Memory B cell (primary cell): ENCODE results near the gene GNAI3.

Source experiments
- ATAC-seq: fragments of 150-1000 bp; cut with Tn5 transposase; 2 replicates; pipeline ENCODE4 v1.10.0; 2021; ENCODE audit warnings: low read depth, mild to moderate bottlenecking, moderate library complexity
- DNase-seq, 2 donors: peaks; one replicate each; pipeline ENCODE4 v3.0.0; 2022; ENCODE audit warnings: low spot score in 2 of 2
- H3K27ac Mint-ChIP-seq: one replicate; pipeline ENCODE4 v1.8.0; 2022; ENCODE audit warnings: mild to moderate bottlenecking, moderate library complexity, mixed read lengths
- H3K27me3 Mint-ChIP-seq: one replicate; pipeline ENCODE4 v1.8.0; 2022; ENCODE audit warnings: mixed read lengths
- H3K36me3 Mint-ChIP-seq: one replicate; pipeline ENCODE4 v1.8.0; 2022; ENCODE audit warnings: mild to moderate bottlenecking, mixed read lengths
- H3K4me1 Mint-ChIP-seq: one replicate; pipeline ENCODE4 v1.8.0; 2022; ENCODE audit warnings: mixed read lengths
- H3K4me3 Mint-ChIP-seq: one replicate; pipeline ENCODE4 v1.8.0; 2022; ENCODE audit warnings: mild to moderate bottlenecking, moderate library complexity, mixed read lengths
- H3K9me3 Mint-ChIP-seq: one replicate; pipeline ENCODE4 v1.8.0; 2022; ENCODE audit warnings: mixed read lengths

GNAI3 gene

GRCh38 chr1:109634771-109635750 is 86.6 kb downstream of the GNAI3 start:
- DNase-seq: no peak
- Mint-ChIP-seq H3K27ac (peak overlapping the region; percentile 75), H3K27me3 (peaks cover under 1% of the 10 kb centered on the region), H3K36me3 (peaks cover 6% of the 10 kb centered on the region), H3K4me3 (no peak overlapping the region), H3K9me3 (no peaks in the 10 kb centered on the region), H3K4me1 (peaks cover 14% of the 10 kb centered on the region)
- ATAC-seq: no peak

- DNase-seq: no peak
- Mint-ChIP-seq H3K4me1 (peaks cover 16% of the 10 kb centered on the region), H3K9me3 (no peaks in the 10 kb centered on the region), H3K36me3 (peaks cover 4% of the 10 kb centered on the region), H3K27ac (no peak overlapping the region), H3K4me3 (no peak overlapping the region), H3K27me3 (peaks cover 3% of the 10 kb centered on the region)
- ATAC-seq: no peak
Observed at GRCh38 chr1:109635862-109636200, 87.4 kb downstream of the GNAI3 start.

- Mint-ChIP-seq H3K36me3 (peaks cover 2% of the 10 kb centered on the region), H3K4me3 (no peak overlapping the region), H3K27ac (no peak overlapping the region), H3K27me3 (peaks cover 3% of the 10 kb centered on the region), H3K9me3 (no peaks in the 10 kb centered on the region), H3K4me1 (peaks cover 16% of the 10 kb centered on the region)
- no peak for DNase-seq
- no peak for ATAC-seq
Observed at GRCh38 chr1:109636201-109636952, 88.0 kb downstream of the GNAI3 start.

- H3K27ac Mint-ChIP-seq: no peak overlapping the region
- H3K27me3 Mint-ChIP-seq: peaks cover 3% of the 10 kb centered on the region
Observed at GRCh38 chr1:109637446-109637845, 89.0 kb downstream of the GNAI3 start.

GRCh38 chr1:109639063-109639840 is 90.8 kb downstream of the GNAI3 start:
- Mint-ChIP-seq H3K9me3 (no peaks in the 10 kb centered on the region), H3K4me3 (no peak overlapping the region), H3K27ac (no peak overlapping the region), H3K36me3 (no peaks in the 10 kb centered on the region), H3K4me1 (peaks cover 18% of the 10 kb centered on the region), H3K27me3 (peaks cover 3% of the 10 kb centered on the region)
- DNase-seq: no peak
- ATAC-seq: no peak

More at GRCh38 chr1:109637446-109637845, 89.0 kb downstream of the GNAI3 start:
- Mint-ChIP-seq H3K4me1 (peaks cover 16% of the 10 kb centered on the region), H3K4me3 (no peak overlapping the region), H3K9me3 (no peaks in the 10 kb centered on the region), H3K36me3 (no peaks in the 10 kb centered on the region)
- no peak for ATAC-seq
- DNase-seq: no peak

GRCh38 chr1:109639841-109640184 is 91.4 kb downstream of the GNAI3 start:
- Mint-ChIP-seq H3K9me3 (no peaks in the 10 kb centered on the region), H3K4me3 (no peak overlapping the region), H3K4me1 (peaks cover 12% of the 10 kb centered on the region), H3K27ac (no peak overlapping the region), H3K27me3 (peaks cover 3% of the 10 kb centered on the region), H3K36me3 (no peaks in the 10 kb centered on the region)
- ATAC-seq: no peak
- no peak for DNase-seq

GRCh38 chr1:109640285-109640865 is 92.0 kb downstream of the GNAI3 start:
- DNase-seq (peak; percentile 89 to 97), ATAC-seq (peak; percentile 65)
- Mint-ChIP-seq H3K27me3 (peaks cover 3% of the 10 kb centered on the region), H3K9me3 (no peaks in the 10 kb centered on the region), H3K36me3 (no peaks in the 10 kb centered on the region), H3K27ac (no peak overlapping the region), H3K4me3 (no peak overlapping the region), H3K4me1 (peaks cover 9% of the 10 kb centered on the region)

GRCh38 chr1:109641078-109641740 is 92.8 kb downstream of the GNAI3 start:
- Mint-ChIP-seq H3K4me1 (peaks cover 7% of the 10 kb centered on the region), H3K27ac (no peak overlapping the region), H3K27me3 (peaks cover 3% of the 10 kb centered on the region), H3K36me3 (no peaks in the 10 kb centered on the region), H3K4me3 (no peak overlapping the region), H3K9me3 (no peaks in the 10 kb centered on the region)
- DNase-seq (no peak), ATAC-seq (no peak)

GRCh38 chr1:109641861-109642260 is 93.4 kb downstream of the GNAI3 start:
- no peak for DNase-seq
- no peak overlapping the region for H3K27ac Mint-ChIP-seq
- no peaks in the 10 kb centered on the region for H3K36me3 Mint-ChIP-seq
- H3K4me1 Mint-ChIP-seq: peaks cover 7% of the 10 kb centered on the region
- no peaks in the 10 kb centered on the region for H3K9me3 Mint-ChIP-seq
- H3K27me3 Mint-ChIP-seq: peaks cover 3% of the 10 kb centered on the region
- no peak for ATAC-seq
- H3K4me3 Mint-ChIP-seq: no peak overlapping the region

- Mint-ChIP-seq H3K4me3 (no peak overlapping the region), H3K27ac (peak overlapping the region; percentile 5), H3K36me3 (no peaks in the 10 kb centered on the region)
Observed at GRCh38 chr1:109642626-109643025, 94.2 kb downstream of the GNAI3 start.

GRCh38 chr1:109643385-109644230 is 95.2 kb downstream of the GNAI3 start:
- H3K27ac Mint-ChIP-seq: no peak overlapping the region
- peaks cover 7% of the 10 kb centered on the region for H3K4me1 Mint-ChIP-seq
- peak overlapping the region; percentile 8 for H3K4me3 Mint-ChIP-seq
- H3K9me3 Mint-ChIP-seq: no peaks in the 10 kb centered on the region
- H3K36me3 Mint-ChIP-seq: no peaks in the 10 kb centered on the region
- DNase-seq (peak; percentile 83 to 91), ATAC-seq (peak; percentile 93)
- peaks cover 3% of the 10 kb centered on the region for H3K27me3 Mint-ChIP-seq

More at GRCh38 chr1:109642626-109643025, 94.2 kb downstream of the GNAI3 start:
- Mint-ChIP-seq H3K9me3 (no peaks in the 10 kb centered on the region), H3K27me3 (peaks cover 3% of the 10 kb centered on the region), H3K4me1 (peaks cover 7% of the 10 kb centered on the region)
- no peak for ATAC-seq
- no peak for DNase-seq

GRCh38 chr1:109644670-109645069 is 96.3 kb downstream of the GNAI3 start:
- Mint-ChIP-seq H3K27me3 (peaks cover 3% of the 10 kb centered on the region), H3K36me3 (no peaks in the 10 kb centered on the region), H3K4me3 (no peak overlapping the region), H3K9me3 (no peaks in the 10 kb centered on the region), H3K4me1 (peaks cover 7% of the 10 kb centered on the region), H3K27ac (no peak overlapping the region)
- ATAC-seq (no peak), DNase-seq (no peak)
